GM12878 (cell line): Measurements from ENCODE around the gene HCFC1. TPM values are rescaled to one million over a fixed set of nuclear protein-coding genes. Genes with fewer than 3 reads are reported as not detected.

Experiments used
- ATAC-seq: fragments of 200-7000 bp; cut with Tn5 transposase; 3 replicates; pipeline ENCODE4 v1.9.1; 2020; ENCODE audit warnings: mild to moderate bottlenecking, moderate library complexity
- BruUV-seq: library from RNA; stranded (reverse); fragments of 400-500 nt; replicated peaks from 2 replicates; lab custom pipeline; 2021; lab: Mats Ljungman, UMichigan
- CTCF ChIA-PET: fragments of 300-600 bp; sonication (Branson Sonifier 250); formaldehyde crosslinking; extraction: SDS; loops from one replicate; lab custom pipeline; 2021; ENCODE audit warnings: inconsistent platforms; lab: Yijun Ruan, JAX
- POLR2A ChIA-PET: fragments of 350-600 bp; formaldehyde crosslinking; extraction: SDS; loops from one replicate; lab custom pipeline; 2021; ENCODE audit warnings: inconsistent platforms; lab: Charles Lee
- RAD21 ChIA-PET: fragments of 300-600 bp; sonication (Branson Sonifier 250); formaldehyde crosslinking; loops from one replicate; lab custom pipeline; 2023; ENCODE audit warnings: antibody characterized with exemption; ENCODE audit not compliant: unreplicated experiment; lab: Charles Lee
- SMC1A ChIA-PET: fragments of 300-600 bp; sonication (Branson Sonifier 250); formaldehyde crosslinking; loops from one replicate; lab custom pipeline; 2023; ENCODE audit not compliant: unreplicated experiment, uncharacterized antibody; lab: Charles Lee
- DNase-seq: peaks from one replicate; pipeline ENCODE4 v3.0.0-alpha.2; 2011; ENCODE audit warnings: low read depth, low spot score
- FAIRE-seq: peaks from 3 replicates; lab custom pipeline; 2011; peaks lifted over from hg19 to GRCh38; lab: Jason Lieb, UNC
- H2AFZ ChIP-seq: 2 replicates; pipeline ENCODE4 v1.6.0; 2011; ENCODE audit warnings: low read depth, low read length, control low read depth; ENCODE audit not compliant: control insufficient read depth
- H3K27ac ChIP-seq: 2 replicates; pipeline ENCODE4 v1.5.1; 2011; ENCODE audit warnings: control low read depth; ENCODE audit not compliant: control insufficient read depth, insufficient read depth
- H3K27me3 ChIP-seq, 2 experiments: replicated peaks in 1 of 2; 2 replicates each; pipeline versions ENCODE4 v1.6.0 to v1.6.1; 2011; ENCODE audit warnings: low read length in 1 of 2; ENCODE audit not compliant: control insufficient read depth in 2 of 2, insufficient read depth in 2 of 2
- H3K36me3 ChIP-seq, 2 experiments: 2 replicates each; pipeline ENCODE4 v1.5.1; 2011; ENCODE audit warnings: low read length in 1 of 2; ENCODE audit not compliant: control insufficient read depth in 2 of 2, insufficient read depth in 2 of 2
- H3K4me1 ChIP-seq: 2 replicates; pipeline ENCODE4 v1.6.1; 2011; ENCODE audit warnings: mild to moderate bottlenecking, low read length, moderate library complexity, mixed read lengths; ENCODE audit not compliant: control insufficient read depth, insufficient read depth
- H3K4me2 ChIP-seq: 2 replicates; pipeline ENCODE4 v1.6.0; 2011; ENCODE audit warnings: control low read depth; ENCODE audit not compliant: control insufficient read depth, insufficient read depth
- H3K4me3 ChIP-seq: fragments of 200-600 bp; sonication (generic); 2 replicates; pipeline ENCODE4 v1.5.1; 2016
- H3K79me2 ChIP-seq: 2 replicates; pipeline ENCODE4 v1.6.0; 2011; ENCODE audit warnings: low read length; ENCODE audit not compliant: control insufficient read depth, insufficient read depth
- H3K9ac ChIP-seq: 2 replicates; pipeline ENCODE4 v1.8.0; 2011; ENCODE audit warnings: low read length, control low read depth, mixed read lengths; ENCODE audit not compliant: control insufficient read depth, insufficient read depth
- H3K9me3 ChIP-seq: replicated peaks from 3 replicates; pipeline ENCODE4 v1.5.1; 2011; ENCODE audit warnings: mild to moderate bottlenecking, low read length; ENCODE audit not compliant: control insufficient read depth, insufficient read depth
- H4K20me1 ChIP-seq: 2 replicates; pipeline ENCODE4 v1.6.0; 2011; ENCODE audit not compliant: control insufficient read depth, insufficient read depth
- ATF7 ChIP-seq: fragments of 450-650 bp; IDR thresholded peaks from 2 replicates; pipeline ENCODE4 v1.6.1; 2016; ENCODE audit warnings: low read depth, mild to moderate bottlenecking
- POLR2A ChIP-seq: IDR thresholded peaks from 2 replicates; pipeline ENCODE4 v1.6.1; 2011; ENCODE audit warnings: low read depth, mild to moderate bottlenecking, low read length
- SMAD5 ChIP-seq: IDR thresholded peaks from 2 replicates; pipeline ENCODE4 v1.6.1; 2016; ENCODE audit warnings: antibody characterized with exemption, low read depth
- SMARCA5 ChIP-seq: fragments of 450-650 bp; IDR thresholded peaks from 2 replicates; pipeline ENCODE4 v1.6.1; 2017; ENCODE audit warnings: mild to moderate bottlenecking
- STAT1 ChIP-seq: fragments of 450-650 bp; conservative IDR thresholded peaks from 2 replicates; pipeline ENCODE4 v1.6.1; 2014; ENCODE audit warnings: antibody characterized with exemption, mild to moderate bottlenecking
- TCF7 ChIP-seq: IDR thresholded peaks from 2 replicates; pipeline ENCODE4 v1.6.1; 2014; ENCODE audit warnings: antibody characterized with exemption, borderline replicate concordance
- WGBS: methylation state at CpG from one replicate; pipeline ENCODE4 v1.1.6; 2016; ENCODE audit warnings: low lambda C conversion rate; ENCODE audit not compliant: insufficient replicate concordance, insufficient coverage; ENCODE audit errors: missing lambda C conversion rate; 5-methylcytosine and 5-hydroxymethylcytosine counted together
- in situ Hi-C: fragments of 300-500 bp; cut with MboI; formaldehyde crosslinking; loops from 9 replicates; pipeline ENCODE4 v1.14.3; 2018; ENCODE audit warnings: mixed read lengths
- intact Hi-C: fragments of 100-400 bp; cut with micrococcal nuclease; formaldehyde crosslinking; loops from one replicate; pipeline ENCODE4 v1.14.2; 2022; ENCODE audit not compliant: unreplicated experiment
- polyA plus RNA-seq, 11 experiments: library from polyadenylated mRNA; depleted of rRNA in 4 of 11; unstranded in 6 of 11; stranded (reverse) in 5 of 11; fragments of >200 nt; fragmentation: Nextera tagmentation in 4 of 11; fragmentation: Illumina TruSeq in 1 of 11; extraction: Ambion mirVana in 4 of 11; extraction: Trizol in 1 of 11; gene quantifications; 1 replicate in 1 of 11; 2 replicates in 10 of 11; pipeline versions ENCODE4 v1.2.1 to v1.2.3, GENCODE V29; 2011 to 2016; ENCODE audit warnings: inconsistent platforms in 2 of 11, missing spikeins in 2 of 11, low read depth in 1 of 11
- total RNA-seq, 4 experiments: library from RNA; depleted of rRNA in 3 of 4; stranded (reverse); fragments of >200 nt in 3 of 4; fragmentation: Illumina TruSeq in 1 of 4; extraction: Trizol in 1 of 4; gene quantifications; 2 replicates each; pipeline versions ENCODE4 v1.2.1 to v1.2.3, GENCODE V29; 2013 to 2021

The HCFC1 gene
- total and polyA plus RNA-seq, 10 of the 15 experiments (the other 5 are each of a cell fraction or from before 2014, with no cell fraction given), result 3.9 to 92.7 (median 23.5) TPM

GRCh38 chrX:154012336-154012991 is 40.8 kb upstream of the HCFC1 start:
- Histone ChIP-seq H3K36me3 (peaks cover 0 to 5% of the 10 kb centered on the region in 2 experiments; a peak in 3 of 4 replicates), H3K9ac (no peak overlapping the region), H2AFZ (no peak overlapping the region), H3K79me2 (peaks cover 12% of the 10 kb centered on the region), H3K27ac (no peak overlapping the region), H3K9me3 (no peaks in the 10 kb centered on the region), H4K20me1 (no peaks in the 10 kb centered on the region), H3K27me3 (no peaks in the 10 kb centered on the region), H3K4me1 (peaks cover 10% of the 10 kb centered on the region), H3K4me2 (no peak overlapping the region), H3K4me3 (no peak overlapping the region)
- intact Hi-C loops, result loop anchor here (5.0 kb wide), 1 partner anchor 40 kb away; no protein-coding TSS in a partner anchor
- CTCF ChIA-PET, result interaction anchor here (0.8 to 5.6 kb wide), 16 partner anchors 8 to 123 kb away, joined by 3 to 35 read pairs (median 8); partner anchors contain the start of genes ARHGAP4 and HCFC1
- FAIRE-seq, result no peak
- TF ChIP-seq POLR2A, result peak; percentile 33; the same call in 1 of the 2 replicates
- no peak for TF ChIP-seq STAT1
- TF ChIP-seq SMARCA5, result no peak
- no peak for TF ChIP-seq SMAD5
- no peak for TF ChIP-seq TCF7
- no peak for TF ChIP-seq ATF7
- RAD21 ChIA-PET, result interaction anchor here (0.6 to 2.6 kb wide), 5 partner anchors 10 to 67 kb away, joined by 3 to 8 read pairs (median 6); no protein-coding TSS in a partner anchor
- 57% methylated on average over 17 of the region's 17 CpGs for WGBS
- no TSS peak for BruUV-seq
- in situ Hi-C loops, result no loop called here
- ATAC-seq, result no peak
- SMC1A ChIA-PET, result interaction anchor here (0.8 to 1.3 kb wide), 5 partner anchors 9 to 29 kb away, joined by 3 to 4 read pairs (median 3); no protein-coding TSS in a partner anchor
- POLR2A ChIA-PET, result no interaction called here
- no peak for DNase-seq
